H9 (cell line): ENCODE results near the gene PLEKHM1. TPM values are rescaled to one million over a fixed set of nuclear protein-coding genes. Genes with fewer than 3 reads are reported as not detected.

ENCODE experiments used
- DNase-seq: peaks from one replicate; pipeline ENCODE4 v3.0.0-alpha.2; 2017
- H2AFZ ChIP-seq: one replicate; pipeline ENCODE4 v1.6.1; 2013; ENCODE audit warnings: mild to moderate bottlenecking, low read length, control low read depth, moderate library complexity
- H2AK5ac ChIP-seq: 2 replicates; pipeline ENCODE4 v1.6.1; 2013; ENCODE audit warnings: low read length, control low read depth, mixed read lengths; ENCODE audit not compliant: insufficient read length
- H2BK120ac ChIP-seq: one replicate; pipeline ENCODE4 v1.6.1; 2013; ENCODE audit warnings: low read depth, mild to moderate bottlenecking, low read length, control low read depth, inconsistent platforms; ENCODE audit not compliant: poor library complexity, severe bottlenecking
- H2BK12ac ChIP-seq: 2 replicates; pipeline ENCODE4 v1.6.1; 2013; ENCODE audit warnings: low read length, control low read depth, mixed read lengths, low read depth; ENCODE audit not compliant: insufficient read length
- H2BK15ac ChIP-seq: 2 replicates; pipeline ENCODE4 v1.6.1; 2013; ENCODE audit warnings: low read depth, low read length, control low read depth
- H2BK20ac ChIP-seq: one replicate; pipeline ENCODE4 v1.6.1; 2013; ENCODE audit warnings: low read depth, mild to moderate bottlenecking, low read length, control low read depth, inconsistent platforms; ENCODE audit not compliant: poor library complexity, severe bottlenecking
- H2BK5ac ChIP-seq: 2 replicates; pipeline ENCODE4 v1.6.1; 2013; ENCODE audit warnings: low read length, control low read depth, mixed read lengths; ENCODE audit not compliant: insufficient read length
- H3K14ac ChIP-seq: 2 replicates; pipeline ENCODE4 v1.6.1; 2013; ENCODE audit warnings: low read length, control low read depth; ENCODE audit not compliant: insufficient read depth
- H3K18ac ChIP-seq: 2 replicates; pipeline ENCODE4 v1.6.1; 2013; ENCODE audit warnings: low read depth, mild to moderate bottlenecking, mixed read lengths, low read length, control low read depth; ENCODE audit not compliant: insufficient read length
- H3K23ac ChIP-seq: 2 replicates; pipeline ENCODE4 v1.6.1; 2013; ENCODE audit warnings: low read length, control low read depth, mixed read lengths, low read depth; ENCODE audit not compliant: insufficient read length
- H3K23me2 ChIP-seq: 2 replicates; pipeline ENCODE4 v1.6.1; 2013; ENCODE audit warnings: low read depth, mild to moderate bottlenecking, mixed read lengths, low read length, control low read depth; ENCODE audit not compliant: insufficient read length, poor library complexity, severe bottlenecking
- H3K27ac ChIP-seq: 2 replicates; pipeline ENCODE4 v1.5.1; 2013; ENCODE audit warnings: low read length, control low read depth, mixed read lengths, low read depth; ENCODE audit not compliant: insufficient read length
- H3K27me3 ChIP-seq: 2 replicates; pipeline ENCODE4 v1.6.1; 2013; ENCODE audit warnings: low read length, control low read depth, inconsistent platforms; ENCODE audit not compliant: insufficient read depth
- H3K4ac ChIP-seq: 2 replicates; pipeline ENCODE4 v1.6.1; 2013; ENCODE audit warnings: low read depth, mild to moderate bottlenecking, control low read depth, inconsistent platforms, low read length, moderate library complexity
- H3K4me1 ChIP-seq: 2 replicates; pipeline ENCODE4 v1.6.1; 2013; ENCODE audit warnings: low read length, control low read depth, inconsistent platforms; ENCODE audit not compliant: insufficient read depth
- H3K4me2 ChIP-seq: 2 replicates; pipeline ENCODE4 v1.6.1; 2013; ENCODE audit warnings: low read length, control low read depth, mixed read lengths; ENCODE audit not compliant: insufficient read length, insufficient read depth
- H3K56ac ChIP-seq: 2 replicates; pipeline ENCODE4 v1.6.1; 2013; ENCODE audit warnings: low read depth, mild to moderate bottlenecking, mixed read lengths, low read length, control low read depth; ENCODE audit not compliant: insufficient read length
- H3K79me1 ChIP-seq: 2 replicates; pipeline ENCODE4 v1.6.1; 2013; ENCODE audit warnings: low read depth, mild to moderate bottlenecking, moderate library complexity, low read length, control low read depth, inconsistent platforms; ENCODE audit not compliant: insufficient read depth, poor library complexity, severe bottlenecking
- H3K79me2 ChIP-seq: 2 replicates; pipeline ENCODE4 v1.6.1; 2013; ENCODE audit warnings: low read length, control low read depth, inconsistent platforms; ENCODE audit not compliant: insufficient read depth
- H3K9ac ChIP-seq: 2 replicates; pipeline ENCODE4 v1.6.1; 2013; ENCODE audit warnings: low read length, control low read depth, mixed read lengths; ENCODE audit not compliant: insufficient read length; ENCODE audit errors: extremely low read depth
- H3K9me3 ChIP-seq: one replicate; pipeline ENCODE4 v1.6.1; 2013; ENCODE audit warnings: low read depth, low read length, inconsistent platforms; ENCODE audit not compliant: control insufficient read depth
- H3T11ph ChIP-seq: one replicate; pipeline ENCODE4 v1.6.1; 2013; ENCODE audit warnings: mild to moderate bottlenecking, low read length, control low read depth, inconsistent platforms
- H4K20me1 ChIP-seq: one replicate; pipeline ENCODE4 v1.6.1; 2013; ENCODE audit not compliant: control insufficient read depth, insufficient read length, insufficient read depth
- H4K5ac ChIP-seq: 2 replicates; pipeline ENCODE4 v1.6.1; 2013; ENCODE audit warnings: low read depth, mild to moderate bottlenecking, mixed read lengths, low read length, control low read depth; ENCODE audit not compliant: insufficient read length
- H4K8ac ChIP-seq: replicated peaks from 2 replicates; pipeline ENCODE4 v1.6.1; 2013; ENCODE audit warnings: low read length, control low read depth, mixed read lengths, low read depth; ENCODE audit not compliant: insufficient read length
- H4K91ac ChIP-seq: 2 replicates; pipeline ENCODE4 v1.6.1; 2013; ENCODE audit warnings: low read depth, mild to moderate bottlenecking, moderate library complexity, mixed read lengths, low read length, control low read depth; ENCODE audit not compliant: insufficient read length
- H3K27ac Mint-ChIP-seq, 3 experiments: 2 replicates in 2 of 3; 3 replicates in 1 of 3; pipeline ENCODE4 v1.8.0; 2020 to 2021; ENCODE audit warnings: mixed read lengths in 3 of 3, mild to moderate bottlenecking in 1 of 3, moderate library complexity in 1 of 3
- H3K27me3 Mint-ChIP-seq: 2 replicates; pipeline ENCODE4 v1.8.0; 2021; ENCODE audit warnings: low read depth, mild to moderate bottlenecking, moderate library complexity, mixed read lengths
- H3K36me3 Mint-ChIP-seq, 3 experiments: 2 replicates in 2 of 3; 3 replicates in 1 of 3; pipeline ENCODE4 v1.8.0; 2020 to 2021; ENCODE audit warnings: low read depth in 3 of 3, mixed read lengths in 3 of 3; ENCODE audit not compliant: insufficient read depth in 1 of 3
- H3K4me1 Mint-ChIP-seq, 2 experiments: 2 replicates each; pipeline ENCODE4 v1.8.0; 2020; ENCODE audit warnings: mixed read lengths in 2 of 2
- H3K4me3 Mint-ChIP-seq, 2 experiments: 2 replicates in 1 of 2; 3 replicates in 1 of 2; pipeline ENCODE4 v1.8.0; 2020 to 2021; ENCODE audit warnings: mild to moderate bottlenecking in 2 of 2, mixed read lengths in 2 of 2, moderate library complexity in 1 of 2
- H3K9me3 Mint-ChIP-seq, 2 experiments: 2 replicates in 1 of 2; 3 replicates in 1 of 2; pipeline ENCODE4 v1.8.0; 2020; ENCODE audit warnings: mild to moderate bottlenecking in 2 of 2, mixed read lengths in 2 of 2, moderate library complexity in 1 of 2
- WGBS: extraction: QIAGEN DNeasy Blood & Tissue Kit; methylation state at CpG from one replicate; pipeline ENCODE4 v1.1.7; 2013; ENCODE audit warnings: missing lambda C conversion rate, low lambda C conversion rate, mixed read lengths; ENCODE audit not compliant: insufficient read length; ENCODE audit errors: extremely low coverage; 5-methylcytosine and 5-hydroxymethylcytosine counted together
- total RNA-seq: library from RNA; stranded (reverse); gene quantifications from 2 replicates; pipeline ENCODE4 v1.2.1, GENCODE V29; 2021
- TF ChIP-seq, protein P1 (sequence below): fragments of 200-600 bp; sonication (generic); conservative IDR thresholded peaks from 3 replicates; pipeline ENCODE4 v1.8.0; 2021; ENCODE audit warnings: antibody characterized with exemption, mild to moderate bottlenecking

The PLEKHM1 gene
- total RNA-seq, 1 experiment from 2014 or later = 20.7 TPM

- no CpG with 5 or more reads among the region's 4 CpGs for WGBS
- Histone ChIP-seq H2BK120ac (no peak overlapping the region), H2BK5ac (no peak overlapping the region), H3K14ac (no peak overlapping the region), H3K9me3 (no peaks in the 10 kb centered on the region), H3T11ph (no peak overlapping the region), H4K20me1 (no peaks in the 10 kb centered on the region), H3K27ac (no peak overlapping the region), H4K8ac (no peak overlapping the region), H4K91ac (no peak overlapping the region), H2BK15ac (no peak overlapping the region), H3K4ac (no peak overlapping the region), H4K5ac (no peak overlapping the region), H3K18ac (no peak overlapping the region), H3K9ac (no peak overlapping the region), H3K4me1 (no peaks in the 10 kb centered on the region), H3K27me3 (no peaks in the 10 kb centered on the region), H3K23me2 (no peaks in the 10 kb centered on the region), H3K23ac (no peak overlapping the region), H3K56ac (no peak overlapping the region), H2AFZ (no peak overlapping the region), H3K79me2 (no peaks in the 10 kb centered on the region), H2BK12ac (no peak overlapping the region), H2AK5ac (no peak overlapping the region), H3K4me2 (no peak overlapping the region), H2BK20ac (no peak overlapping the region), H3K79me1 (no peaks in the 10 kb centered on the region)
- peaks cover 29 to 31% of the 10 kb centered on the region in 2 experiments for H3K4me1 Mint-ChIP-seq
- TF ChIP-seq, protein P1, sequence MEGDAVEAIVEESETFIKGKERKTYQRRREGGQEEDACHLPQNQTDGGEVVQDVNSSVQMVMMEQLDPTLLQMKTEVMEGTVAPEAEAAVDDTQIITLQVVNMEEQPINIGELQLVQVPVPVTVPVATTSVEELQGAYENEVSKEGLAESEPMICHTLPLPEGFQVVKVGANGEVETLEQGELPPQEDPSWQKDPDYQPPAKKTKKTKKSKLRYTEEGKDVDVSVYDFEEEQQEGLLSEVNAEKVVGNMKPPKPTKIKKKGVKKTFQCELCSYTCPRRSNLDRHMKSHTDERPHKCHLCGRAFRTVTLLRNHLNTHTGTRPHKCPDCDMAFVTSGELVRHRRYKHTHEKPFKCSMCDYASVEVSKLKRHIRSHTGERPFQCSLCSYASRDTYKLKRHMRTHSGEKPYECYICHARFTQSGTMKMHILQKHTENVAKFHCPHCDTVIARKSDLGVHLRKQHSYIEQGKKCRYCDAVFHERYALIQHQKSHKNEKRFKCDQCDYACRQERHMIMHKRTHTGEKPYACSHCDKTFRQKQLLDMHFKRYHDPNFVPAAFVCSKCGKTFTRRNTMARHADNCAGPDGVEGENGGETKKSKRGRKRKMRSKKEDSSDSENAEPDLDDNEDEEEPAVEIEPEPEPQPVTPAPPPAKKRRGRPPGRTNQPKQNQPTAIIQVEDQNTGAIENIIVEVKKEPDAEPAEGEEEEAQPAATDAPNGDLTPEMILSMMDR = no peak
- H3K36me3 Mint-ChIP-seq = no peaks in the 10 kb centered on the region
- peaks cover 25% of the 10 kb centered on the region for H3K27me3 Mint-ChIP-seq
- no peak overlapping the region for H3K27ac Mint-ChIP-seq
- H3K9me3 Mint-ChIP-seq = no peaks in the 10 kb centered on the region; a peak in 1 of 5 replicates
- DNase-seq = no peak
- H3K4me3 Mint-ChIP-seq = no peak overlapping the region
Measured at GRCh38 chr17:45386178-45386577, 104.3 kb downstream of the PLEKHM1 start.

Other genes starting within 250 kb of the PLEKHM1 start
- 0.42 and 0.81 TPM in 2 replicates for gene SPATA32, start 228.6 kb downstream of the PLEKHM1 start, total RNA-seq
- gene MAP3K14, start 173.7 kb downstream of the PLEKHM1 start, total RNA-seq = 7.6 and 7.8 TPM in 2 replicates
- gene ARHGAP27, start 57.9 kb downstream of the PLEKHM1 start, total RNA-seq = 9.9 and 11.4 TPM in 2 replicates